GM18517 (cell line): Measurements from ENCODE around the gene CLBA1.
"Not testable (repeated sequence)": the region's sequence is repeated elsewhere in the genome, so short reads cannot be mapped to it uniquely, and the experiment has no call there.

Experiments used
- ATAC-seq: cut with Tn5 transposase; IDR thresholded peaks from one replicate; pipeline ENCODE4 v1.9.1; 2021; ENCODE audit warnings: mild to moderate bottlenecking, moderate library complexity; ENCODE audit not compliant: unreplicated experiment

Gene CLBA1

GRCh38 chr14:105021656-105022275 is 36.2 kb downstream of the CLBA1 start:
- ATAC-seq: no peak

- no peak for ATAC-seq
Observed at GRCh38 chr14:105022276-105022670, 36.7 kb downstream of the CLBA1 start.

- ATAC-seq: no peak
Observed at GRCh38 chr14:105023144-105023543, 37.6 kb downstream of the CLBA1 start.

- ATAC-seq: no peak
Observed at GRCh38 chr14:105023791-105024480, 38.3 kb downstream of the CLBA1 start.

GRCh38 chr14:105025429-105025828 is 39.8 kb downstream of the CLBA1 start:
- ATAC-seq: no peak

GRCh38 chr14:105026033-105026785 is 40.6 kb downstream of the CLBA1 start:
- ATAC-seq: peak; percentile 38

- ATAC-seq: no peak
Observed at GRCh38 chr14:105026802-105027563, 41.4 kb downstream of the CLBA1 start.

- not testable (repeated sequence) for ATAC-seq
Observed at GRCh38 chr14:105027718-105028117, 42.1 kb downstream of the CLBA1 start.

GRCh38 chr14:105028251-105028927 is 42.8 kb downstream of the CLBA1 start:
- no peak for ATAC-seq

- ATAC-seq: no peak
Observed at GRCh38 chr14:105029402-105029801, 43.8 kb downstream of the CLBA1 start.

GRCh38 chr14:105030194-105030593 is 44.6 kb downstream of the CLBA1 start:
- ATAC-seq: no peak

GRCh38 chr14:105030836-105031396 is 45.3 kb downstream of the CLBA1 start:
- no peak for ATAC-seq

- ATAC-seq: not testable (repeated sequence)
Observed at GRCh38 chr14:105032451-105032901, 46.9 kb downstream of the CLBA1 start.

GRCh38 chr14:105033412-105033900 is 47.9 kb downstream of the CLBA1 start:
- ATAC-seq: not testable (repeated sequence)

- ATAC-seq: no peak
Observed at GRCh38 chr14:105034315-105035039, 48.9 kb downstream of the CLBA1 start.

GRCh38 chr14:105035616-105036015 is 50.0 kb downstream of the CLBA1 start:
- not testable (repeated sequence) for ATAC-seq

GRCh38 chr14:105039458-105040205 is 54.0 kb downstream of the CLBA1 start:
- ATAC-seq: no peak
